ENCODE data around the gene UBE2L3. TPM values are rescaled to one million over a fixed set of nuclear protein-coding genes. Genes with fewer than 3 reads are reported as not detected.

UBE2L3 gene
- total and polyA plus RNA-seq, 2 of the 13 experiments (the other 11 are each of a cell fraction or from before 2014, with no cell fraction given) = 30.2 to 58.1 TPM

DNA sequence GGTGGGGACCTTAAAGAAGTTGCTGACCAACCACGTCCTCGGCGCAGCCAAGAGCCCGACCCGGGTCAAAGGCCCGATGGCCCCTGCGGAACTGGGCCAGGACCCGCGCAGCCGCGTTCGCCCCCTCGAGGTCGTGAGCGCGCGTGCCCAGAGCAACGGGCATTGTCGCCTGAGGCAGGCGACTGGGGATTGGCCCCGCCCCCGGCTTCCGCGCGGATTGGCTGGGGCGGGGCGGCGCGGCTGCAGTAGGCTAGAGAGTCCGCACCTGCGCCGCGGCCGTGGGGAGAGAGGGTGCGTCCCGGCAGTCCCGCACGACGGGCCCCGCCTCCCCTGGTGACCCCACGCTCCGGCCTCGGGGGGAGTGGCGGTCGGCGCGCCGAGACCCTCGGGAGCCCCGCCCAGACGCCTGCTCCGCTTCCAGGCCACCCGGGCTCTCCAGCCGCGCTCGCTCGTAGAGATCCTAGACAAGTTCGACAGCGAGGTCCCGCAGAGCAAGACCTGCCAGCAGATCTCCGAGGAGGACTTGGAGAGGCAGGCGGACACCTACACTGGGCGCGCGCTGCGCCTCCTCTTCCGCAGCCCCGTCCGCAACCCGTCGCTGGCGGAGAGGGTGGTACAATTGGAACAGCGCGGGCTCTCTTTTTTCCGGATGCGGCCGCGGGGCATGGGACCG, 90.0 kb downstream of the UBE2L3 start (continued):
- TF ChIP-seq, protein P1, sequence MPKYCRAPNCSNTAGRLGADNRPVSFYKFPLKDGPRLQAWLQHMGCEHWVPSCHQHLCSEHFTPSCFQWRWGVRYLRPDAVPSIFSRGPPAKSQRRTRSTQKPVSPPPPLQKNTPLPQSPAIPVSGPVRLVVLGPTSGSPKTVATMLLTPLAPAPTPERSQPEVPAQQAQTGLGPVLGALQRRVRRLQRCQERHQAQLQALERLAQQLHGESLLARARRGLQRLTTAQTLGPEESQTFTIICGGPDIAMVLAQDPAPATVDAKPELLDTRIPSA (CRISPR knock-in tag; IDR thresholded peaks at IDR 0.05; ENCODE audit: borderline replicate concordance) = no peak
- TF ChIP-seq NONO (IDR thresholded peaks at IDR 0.05) = no peak
- TF ChIP-seq NONO (CRISPR knock-in tag; conservative IDR thresholded peaks at IDR 0.05) = peak; percentile 76
- TF ChIP-seq, protein P2, sequence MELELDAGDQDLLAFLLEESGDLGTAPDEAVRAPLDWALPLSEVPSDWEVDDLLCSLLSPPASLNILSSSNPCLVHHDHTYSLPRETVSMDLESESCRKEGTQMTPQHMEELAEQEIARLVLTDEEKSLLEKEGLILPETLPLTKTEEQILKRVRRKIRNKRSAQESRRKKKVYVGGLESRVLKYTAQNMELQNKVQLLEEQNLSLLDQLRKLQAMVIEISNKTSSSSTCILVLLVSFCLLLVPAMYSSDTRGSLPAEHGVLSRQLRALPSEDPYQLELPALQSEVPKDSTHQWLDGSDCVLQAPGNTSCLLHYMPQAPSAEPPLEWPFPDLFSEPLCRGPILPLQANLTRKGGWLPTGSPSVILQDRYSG (CRISPR knock-in tag; IDR thresholded peaks at IDR 0.05) = peak; percentile 63; the same call in 1 of the 2 replicates
- TF ChIP-seq GATA4 (IDR thresholded peaks at IDR 0.05; ENCODE audit: borderline replicate concordance, low read depth) = no peak
- TF ChIP-seq, protein P3, sequence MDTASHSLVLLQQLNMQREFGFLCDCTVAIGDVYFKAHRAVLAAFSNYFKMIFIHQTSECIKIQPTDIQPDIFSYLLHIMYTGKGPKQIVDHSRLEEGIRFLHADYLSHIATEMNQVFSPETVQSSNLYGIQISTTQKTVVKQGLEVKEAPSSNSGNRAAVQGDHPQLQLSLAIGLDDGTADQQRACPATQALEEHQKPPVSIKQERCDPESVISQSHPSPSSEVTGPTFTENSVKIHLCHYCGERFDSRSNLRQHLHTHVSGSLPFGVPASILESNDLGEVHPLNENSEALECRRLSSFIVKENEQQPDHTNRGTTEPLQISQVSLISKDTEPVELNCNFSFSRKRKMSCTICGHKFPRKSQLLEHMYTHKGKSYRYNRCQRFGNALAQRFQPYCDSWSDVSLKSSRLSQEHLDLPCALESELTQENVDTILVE (CRISPR knock-in tag; IDR thresholded peaks at IDR 0.05) = peak; percentile 12; the same call in 1 of the 2 replicates
- TF ChIP-seq HHEX (CRISPR knock-in tag; IDR thresholded peaks at IDR 0.05) = no peak
- TF ChIP-seq ZNF589 (CRISPR knock-in tag; conservative IDR thresholded peaks at IDR 0.05) = peak; percentile 55; the same call in 1 of the 2 replicates
- no peak for TF ChIP-seq ZZZ3 (CRISPR knock-in tag; IDR thresholded peaks at IDR 0.05; ENCODE audit: borderline replicate concordance)
- TF ChIP-seq FOXO1 (CRISPR knock-in tag; IDR thresholded peaks at IDR 0.05) = no peak
- no peak for TF ChIP-seq ZNF83 (CRISPR knock-in tag; IDR thresholded peaks at IDR 0.05; ENCODE audit: borderline replicate concordance)
- TF ChIP-seq ZMYM2 (CRISPR knock-in tag; IDR thresholded peaks at IDR 0.05) = peak; percentile 73
- no peak for TF ChIP-seq ZSCAN22 (CRISPR knock-in tag; IDR thresholded peaks at IDR 0.05)
- TF ChIP-seq ZNF781 (CRISPR knock-in tag; IDR thresholded peaks at IDR 0.05; ENCODE audit: borderline replicate concordance, not compliant biosample characterization) = no peak
- no peak for TF ChIP-seq PAF1 (CRISPR knock-in tag; IDR thresholded peaks at IDR 0.05)
- TF ChIP-seq SMARCC2 (IDR thresholded peaks at IDR 0.05) = no peak
- TF ChIP-seq TP53 (CRISPR knock-in tag; conservative IDR thresholded peaks at IDR 0.05) = no peak
- TF ChIP-seq, protein P4, sequence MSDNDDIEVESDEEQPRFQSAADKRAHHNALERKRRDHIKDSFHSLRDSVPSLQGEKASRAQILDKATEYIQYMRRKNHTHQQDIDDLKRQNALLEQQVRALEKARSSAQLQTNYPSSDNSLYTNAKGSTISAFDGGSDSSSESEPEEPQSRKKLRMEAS (IDR thresholded peaks at IDR 0.05) = peak; percentile 65
- TF ChIP-seq ZKSCAN1 (IDR thresholded peaks at IDR 0.05; ENCODE audit: low read length) = no peak
- no peak for TF ChIP-seq KLF12 (CRISPR knock-in tag; IDR thresholded peaks at IDR 0.05; ENCODE audit: borderline replicate concordance)
- TF ChIP-seq CENPT (CRISPR knock-in tag; IDR thresholded peaks at IDR 0.05; ENCODE audit: low read depth) = no peak
- TF ChIP-seq, protein P5, sequence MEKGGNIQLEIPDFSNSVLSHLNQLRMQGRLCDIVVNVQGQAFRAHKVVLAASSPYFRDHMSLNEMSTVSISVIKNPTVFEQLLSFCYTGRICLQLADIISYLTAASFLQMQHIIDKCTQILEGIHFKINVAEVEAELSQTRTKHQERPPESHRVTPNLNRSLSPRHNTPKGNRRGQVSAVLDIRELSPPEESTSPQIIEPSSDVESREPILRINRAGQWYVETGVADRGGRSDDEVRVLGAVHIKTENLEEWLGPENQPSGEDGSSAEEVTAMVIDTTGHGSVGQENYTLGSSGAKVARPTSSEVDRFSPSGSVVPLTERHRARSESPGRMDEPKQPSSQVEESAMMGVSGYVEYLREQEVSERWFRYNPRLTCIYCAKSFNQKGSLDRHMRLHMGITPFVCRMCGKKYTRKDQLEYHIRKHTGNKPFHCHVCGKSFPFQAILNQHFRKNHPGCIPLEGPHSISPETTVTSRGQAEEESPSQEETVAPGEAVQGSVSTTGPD (CRISPR knock-in tag; IDR thresholded peaks at IDR 0.05) = no peak
- TF ChIP-seq ZNF570 (CRISPR knock-in tag; IDR thresholded peaks at IDR 0.05; ENCODE audit: borderline replicate concordance) = no peak
- TF ChIP-seq U2AF1 (optimal IDR thresholded peaks at IDR 0.05; ENCODE audit: low read depth, low read length) = peak; percentile 95
- no peak for TF ChIP-seq WIZ (CRISPR knock-in tag; IDR thresholded peaks at IDR 0.05)
- TF ChIP-seq, protein P6, sequence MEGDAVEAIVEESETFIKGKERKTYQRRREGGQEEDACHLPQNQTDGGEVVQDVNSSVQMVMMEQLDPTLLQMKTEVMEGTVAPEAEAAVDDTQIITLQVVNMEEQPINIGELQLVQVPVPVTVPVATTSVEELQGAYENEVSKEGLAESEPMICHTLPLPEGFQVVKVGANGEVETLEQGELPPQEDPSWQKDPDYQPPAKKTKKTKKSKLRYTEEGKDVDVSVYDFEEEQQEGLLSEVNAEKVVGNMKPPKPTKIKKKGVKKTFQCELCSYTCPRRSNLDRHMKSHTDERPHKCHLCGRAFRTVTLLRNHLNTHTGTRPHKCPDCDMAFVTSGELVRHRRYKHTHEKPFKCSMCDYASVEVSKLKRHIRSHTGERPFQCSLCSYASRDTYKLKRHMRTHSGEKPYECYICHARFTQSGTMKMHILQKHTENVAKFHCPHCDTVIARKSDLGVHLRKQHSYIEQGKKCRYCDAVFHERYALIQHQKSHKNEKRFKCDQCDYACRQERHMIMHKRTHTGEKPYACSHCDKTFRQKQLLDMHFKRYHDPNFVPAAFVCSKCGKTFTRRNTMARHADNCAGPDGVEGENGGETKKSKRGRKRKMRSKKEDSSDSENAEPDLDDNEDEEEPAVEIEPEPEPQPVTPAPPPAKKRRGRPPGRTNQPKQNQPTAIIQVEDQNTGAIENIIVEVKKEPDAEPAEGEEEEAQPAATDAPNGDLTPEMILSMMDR (CRISPR knock-in tag; IDR thresholded peaks at IDR 0.05) = peak; percentile 57
